ENCODE measurements around the gene TMEM255A.

Gene TMEM255A

GRCh38 chrX:120228187-120228908 lies 82.9 kb downstream of the TMEM255A start:
- H3K9me3 ChIP-seq (ENCODE audit: control insufficient read depth, low read depth, low read length), result peaks cover 21% of the 10 kb centered on the region
- no peak overlapping the region for H3K27ac ChIP-seq (ENCODE audit: low read length)
- H3K4me1 ChIP-seq (ENCODE audit: control insufficient read depth, low read depth, low read length), result no peaks in the 10 kb centered on the region
- no peaks in the 10 kb centered on the region for H3K36me3 ChIP-seq (ENCODE audit: control insufficient read depth, low read depth, low read length)
- H3K9ac ChIP-seq (ENCODE audit: low read length), result no peak overlapping the region
- no peaks in the 10 kb centered on the region for H3K27me3 ChIP-seq (ENCODE audit: control insufficient read depth, insufficient read depth, low read length)
- H3K4me3 ChIP-seq (ENCODE audit: low read length), result no peak overlapping the region

DNA sequence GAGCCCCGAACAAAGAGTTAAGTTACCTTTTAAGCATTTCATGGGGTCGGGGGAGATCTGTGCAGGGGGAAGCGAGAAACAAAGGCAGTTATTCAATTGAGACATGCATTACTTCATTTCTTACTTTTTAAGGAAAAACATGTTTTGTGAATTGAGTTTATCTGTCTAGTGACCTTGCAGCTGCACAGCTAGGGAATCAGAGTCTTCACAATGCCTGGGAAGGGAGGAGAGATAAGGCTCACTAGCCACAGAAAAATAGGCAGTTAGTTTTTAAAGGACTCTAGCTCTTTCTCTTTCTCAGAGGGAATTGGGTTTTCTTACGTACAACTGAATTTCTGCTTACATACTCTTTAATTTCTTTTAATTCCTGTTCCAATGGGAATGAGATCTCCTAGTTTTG lies 86.9 kb downstream of the TMEM255A start:
- Histone ChIP-seq H3K27ac (ENCODE audit: low read length) (no peak overlapping the region), H3K4me3 (ENCODE audit: low read length) (no peak overlapping the region), H3K36me3 (ENCODE audit: control insufficient read depth, low read depth, low read length) (no peaks in the 10 kb centered on the region), H3K27me3 (ENCODE audit: control insufficient read depth, insufficient read depth, low read length) (no peaks in the 10 kb centered on the region), H3K9ac (ENCODE audit: low read length) (no peak overlapping the region), H3K9me3 (ENCODE audit: control insufficient read depth, low read depth, low read length) (peaks cover 4% of the 10 kb centered on the region), H3K4me1 (ENCODE audit: control insufficient read depth, low read depth, low read length) (no peaks in the 10 kb centered on the region)

- peaks cover 8% of the 10 kb centered on the region for H3K9me3 ChIP-seq (ENCODE audit: control insufficient read depth, low read depth, low read length)
- no peak overlapping the region for H3K9ac ChIP-seq (ENCODE audit: low read length)
- no peak overlapping the region for H3K27ac ChIP-seq (ENCODE audit: low read length)
- H3K4me3 ChIP-seq (ENCODE audit: low read length), result no peak overlapping the region
- H3K36me3 ChIP-seq (ENCODE audit: control insufficient read depth, low read depth, low read length), result no peaks in the 10 kb centered on the region
- no peaks in the 10 kb centered on the region for H3K27me3 ChIP-seq (ENCODE audit: control insufficient read depth, insufficient read depth, low read length)
- no peaks in the 10 kb centered on the region for H3K4me1 ChIP-seq (ENCODE audit: control insufficient read depth, low read depth, low read length)
Measured at GRCh38 chrX:120223374-120223773, 87.9 kb downstream of the TMEM255A start.

DNA sequence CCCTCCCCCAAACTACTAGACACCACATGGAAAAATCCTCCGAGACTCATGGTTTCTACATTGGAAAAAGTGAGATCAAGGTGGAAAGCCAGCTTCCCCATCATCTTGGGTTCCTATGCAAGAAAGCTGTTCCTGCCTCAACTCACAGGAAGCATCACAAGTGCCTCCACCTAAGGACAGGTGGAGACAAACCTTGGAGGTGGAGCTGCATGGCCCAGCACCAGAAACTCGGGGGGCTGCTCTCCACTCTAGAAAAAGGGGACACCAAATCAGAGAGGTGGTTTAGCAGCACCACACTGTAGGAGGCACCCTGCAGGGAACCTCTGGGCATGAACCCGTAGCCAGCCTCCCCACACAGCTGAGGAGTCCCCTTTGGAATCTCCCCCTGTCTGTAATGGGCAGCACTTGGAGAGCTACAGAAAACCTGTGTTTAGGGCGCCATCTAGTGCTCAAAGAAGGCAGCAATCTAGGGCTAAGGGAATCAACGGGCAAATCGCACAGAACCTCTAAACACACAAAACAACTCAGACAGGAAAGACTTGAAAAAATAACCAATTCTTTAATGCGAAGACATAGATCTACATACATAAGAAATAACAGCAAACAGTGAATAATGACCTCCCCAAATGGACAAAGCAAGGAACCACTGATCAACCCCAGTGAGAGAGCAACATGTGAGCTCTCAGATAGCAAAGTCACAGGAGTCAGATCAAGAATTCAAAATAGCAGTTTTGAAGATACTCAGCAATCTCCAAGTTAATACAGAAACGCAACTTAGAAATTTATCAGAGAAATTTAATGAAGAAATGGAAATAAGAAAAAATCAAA lies 97.6 kb downstream of the TMEM255A start:
- no peak overlapping the region for H3K4me3 ChIP-seq (ENCODE audit: low read length)
- H3K9me3 ChIP-seq (ENCODE audit: control insufficient read depth, low read depth, low read length), result peaks cover 9% of the 10 kb centered on the region
- no peak overlapping the region for H3K9ac ChIP-seq (ENCODE audit: low read length)
- no peaks in the 10 kb centered on the region for H3K4me1 ChIP-seq (ENCODE audit: control insufficient read depth, low read depth, low read length)
- H3K27me3 ChIP-seq (ENCODE audit: control insufficient read depth, insufficient read depth, low read length), result no peaks in the 10 kb centered on the region
- no peak overlapping the region for H3K27ac ChIP-seq (ENCODE audit: low read length)
- no peaks in the 10 kb centered on the region for H3K36me3 ChIP-seq (ENCODE audit: control insufficient read depth, low read depth, low read length)

Measured in iPS-18a (cell line).